ENCODE results near the gene HBG2. TPM values are rescaled to one million over a fixed set of nuclear protein-coding genes. Genes with fewer than 3 reads are reported as not detected.
"Not testable (repeated sequence)": the region's sequence is repeated elsewhere in the genome, so short reads cannot be mapped to it uniquely, and the experiment has no call there.

HBG2 gene
- total and polyA plus RNA-seq, 3 experiments from 2014 or later, result not detected

- no peaks in the 10 kb centered on the region for H3K4me1 Mint-ChIP-seq
- Histone ChIP-seq H3K9me3 (ENCODE audit: low read length) (no peaks in the 10 kb centered on the region), H3K36me3 (ENCODE audit: insufficient read depth, low read length) (no peaks in the 10 kb centered on the region), H3K27ac (ENCODE audit: low read depth, low read length) (no peak overlapping the region), H3K4me1 (ENCODE audit: insufficient read depth, low read length) (no peaks in the 10 kb centered on the region), H3K27me3 (ENCODE audit: insufficient read depth, low read length, poor library complexity, severe bottlenecking) (no peaks in the 10 kb centered on the region), H3K4me3 (ENCODE audit: low read length) (no peak overlapping the region)
- H3K27me3 Mint-ChIP-seq, result no peaks in the 10 kb centered on the region
- CTCF ChIA-PET, result no interaction called here
- POLR2A ChIA-PET, result no interaction called here
- H3K4me3 Mint-ChIP-seq, result no peak overlapping the region
- no peaks in the 10 kb centered on the region for H3K36me3 Mint-ChIP-seq
- H3K27ac Mint-ChIP-seq, result no peak overlapping the region
- H3K9me3 Mint-ChIP-seq, result peaks cover 0 to 3% (median 0%) of the 10 kb centered on the region in 5 donors
- no peak for DNase-seq
These were observed 11.3 kb upstream of the HBG2 start for GRCh38 chr11:5265832-5266231.

DNA sequence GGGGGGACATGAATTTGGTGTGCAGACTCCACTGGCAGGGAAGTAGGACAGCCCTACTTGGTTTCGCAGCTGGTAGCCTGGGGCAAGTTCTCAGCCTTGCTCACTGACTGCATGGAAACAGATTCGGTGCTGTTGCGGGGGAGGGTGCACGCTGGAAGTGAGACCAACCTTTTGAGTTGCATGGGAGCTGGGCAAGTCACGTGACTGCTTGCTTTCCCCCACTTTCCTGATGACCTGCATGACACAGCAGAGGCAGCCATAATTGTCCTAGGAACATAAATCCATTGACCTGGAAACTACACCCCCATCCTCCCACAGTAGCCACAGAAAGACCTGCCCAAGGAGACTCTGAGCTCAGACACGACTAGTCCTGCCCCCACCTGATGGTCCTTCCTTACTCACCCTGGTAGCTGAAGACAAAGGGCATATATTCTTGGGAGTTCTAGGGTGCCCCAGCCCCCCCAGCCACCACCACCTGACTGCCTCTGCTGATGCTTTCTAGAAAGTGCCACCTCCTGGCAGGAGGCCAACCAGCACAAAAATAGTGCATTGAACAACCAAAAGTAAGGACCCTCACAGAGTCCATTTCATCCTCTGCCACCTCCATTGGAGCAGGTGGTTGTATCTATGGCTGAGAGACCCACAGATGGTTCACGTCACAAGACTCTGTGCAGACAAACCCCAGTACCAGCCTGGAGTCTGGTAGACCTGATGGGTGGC is 4.1 kb upstream of the HBG2 start:
- Histone ChIP-seq H3K4me3 (ENCODE audit: low read length) (no peak overlapping the region), H3K36me3 (ENCODE audit: insufficient read depth, low read length) (no peaks in the 10 kb centered on the region), H3K27ac (ENCODE audit: low read depth, low read length) (no peak overlapping the region), H3K9me3 (ENCODE audit: low read length) (no peaks in the 10 kb centered on the region), H3K4me1 (ENCODE audit: insufficient read depth, low read length) (no peaks in the 10 kb centered on the region), H3K27me3 (ENCODE audit: insufficient read depth, low read length, poor library complexity, severe bottlenecking) (no peaks in the 10 kb centered on the region)
- ChIA-PET CTCF (no interaction called here), POLR2A (no interaction called here)
- Mint-ChIP-seq H3K36me3 (no peaks in the 10 kb centered on the region), H3K4me1 (no peaks in the 10 kb centered on the region), H3K9me3 (peaks cover 4 to 14% (median 9%) of the 10 kb centered on the region in 5 donors), H3K27ac (no peak overlapping the region), H3K27me3 (peaks cover 0 to 9% of the 10 kb centered on the region in 2 donors), H3K4me3 (no peak overlapping the region)
- DNase-seq, result no peak

GRCh38 chr11:5257296-5257695 is 2.7 kb upstream of the HBG2 start:
- H3K4me3 ChIP-seq (ENCODE audit: low read length), result no peak overlapping the region
- ChIA-PET POLR2A (no interaction called here), CTCF (no interaction called here)
- H3K27me3 ChIP-seq (ENCODE audit: insufficient read depth, low read length, poor library complexity, severe bottlenecking), result no peaks in the 10 kb centered on the region
- H3K36me3 ChIP-seq (ENCODE audit: insufficient read depth, low read length), result no peaks in the 10 kb centered on the region
- H3K27ac ChIP-seq (ENCODE audit: low read depth, low read length), result no peak overlapping the region
- H3K9me3 Mint-ChIP-seq, result peaks cover 4 to 14% (median 10%) of the 10 kb centered on the region in 5 donors
- H3K27me3 Mint-ChIP-seq, result peaks cover 0 to 10% of the 10 kb centered on the region in 2 donors
- no peak for DNase-seq
- H3K27ac Mint-ChIP-seq, result no peak overlapping the region
- no peaks in the 10 kb centered on the region for H3K9me3 ChIP-seq (ENCODE audit: low read length)
- no peaks in the 10 kb centered on the region for H3K4me1 ChIP-seq (ENCODE audit: insufficient read depth, low read length)
- no peaks in the 10 kb centered on the region for H3K4me1 Mint-ChIP-seq
- no peaks in the 10 kb centered on the region for H3K36me3 Mint-ChIP-seq
- no peak overlapping the region for H3K4me3 Mint-ChIP-seq

DNA sequence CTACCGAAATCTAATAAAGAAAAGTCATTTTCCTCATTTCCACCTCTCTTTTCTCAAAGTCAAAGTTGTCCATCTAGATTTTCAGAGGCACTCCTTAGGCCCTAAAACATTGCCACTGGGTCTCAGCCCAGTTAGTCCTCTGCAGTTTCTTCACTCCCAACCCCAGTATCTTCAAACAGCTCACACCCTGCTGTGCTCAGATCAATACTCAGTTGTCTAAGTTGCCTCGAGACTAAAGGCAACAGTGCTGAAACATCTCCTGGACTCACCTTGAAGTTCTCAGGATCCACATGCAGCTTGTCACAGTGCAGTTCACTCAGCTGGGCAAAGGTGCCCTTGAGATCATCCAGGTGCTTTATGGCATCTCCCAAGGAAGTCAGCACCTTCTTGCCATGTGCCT is 558 bp downstream of the HBG2 start:
- H3K9me3 Mint-ChIP-seq; H3K4me3 Mint-ChIP-seq; POLR2A ChIA-PET; H3K36me3 ChIP-seq (ENCODE audit: insufficient read depth, low read length); H3K4me3 ChIP-seq (ENCODE audit: low read length); H3K36me3 Mint-ChIP-seq; H3K27me3 ChIP-seq (ENCODE audit: insufficient read depth, low read length, poor library complexity, severe bottlenecking); H3K27ac Mint-ChIP-seq; CTCF ChIA-PET; H3K4me1 Mint-ChIP-seq; H3K4me1 ChIP-seq (ENCODE audit: insufficient read depth, low read length); DNase-seq; H3K27ac ChIP-seq (ENCODE audit: low read depth, low read length); H3K9me3 ChIP-seq (ENCODE audit: low read length): not testable (repeated sequence)
- H3K27me3 Mint-ChIP-seq, result peaks cover 0 to 11% of the 10 kb centered on the region in 2 donors

- H3K27ac Mint-ChIP-seq; H3K36me3 Mint-ChIP-seq; H3K9me3 Mint-ChIP-seq; POLR2A ChIA-PET; H3K36me3 ChIP-seq (ENCODE audit: insufficient read depth, low read length); H3K27me3 ChIP-seq (ENCODE audit: insufficient read depth, low read length, poor library complexity, severe bottlenecking); H3K4me1 Mint-ChIP-seq; H3K9me3 ChIP-seq (ENCODE audit: low read length); CTCF ChIA-PET; DNase-seq; H3K4me1 ChIP-seq (ENCODE audit: insufficient read depth, low read length); H3K4me3 Mint-ChIP-seq; H3K4me3 ChIP-seq (ENCODE audit: low read length): not testable (repeated sequence)
- peak overlapping the region; percentile 1 for H3K27ac ChIP-seq (ENCODE audit: low read depth, low read length)
- H3K27me3 Mint-ChIP-seq, result peaks cover 0 to 11% of the 10 kb centered on the region in 2 donors
These were observed 1.1 kb downstream of the HBG2 start for GRCh38 chr11:5253440-5253839.

GRCh38 chr11:5252919-5253265 is 1.7 kb downstream of the HBG2 start:
- no peaks in the 10 kb centered on the region for H3K9me3 ChIP-seq (ENCODE audit: low read length)
- no peak overlapping the region for H3K4me3 ChIP-seq (ENCODE audit: low read length)
- H3K36me3 Mint-ChIP-seq, result no peaks in the 10 kb centered on the region
- H3K4me3 Mint-ChIP-seq, result no peak overlapping the region
- H3K4me1 Mint-ChIP-seq, result no peaks in the 10 kb centered on the region
- H3K27me3 Mint-ChIP-seq, result peaks cover 0 to 11% of the 10 kb centered on the region in 2 donors
- H3K4me1 ChIP-seq (ENCODE audit: insufficient read depth, low read length), result no peaks in the 10 kb centered on the region
- POLR2A ChIA-PET, result no interaction called here
- no peaks in the 10 kb centered on the region for H3K27me3 ChIP-seq (ENCODE audit: insufficient read depth, low read length, poor library complexity, severe bottlenecking)
- peak overlapping the region in 1 of 8 donors; percentile 85 for H3K27ac Mint-ChIP-seq
- peak overlapping the region; percentile 54 for H3K27ac ChIP-seq (ENCODE audit: low read depth, low read length)
- DNase-seq, result no peak
- CTCF ChIA-PET, result no interaction called here
- no peaks in the 10 kb centered on the region for H3K36me3 ChIP-seq (ENCODE audit: insufficient read depth, low read length)
- peaks cover 0 to 3% (median 3%) of the 10 kb centered on the region in 5 donors for H3K9me3 Mint-ChIP-seq

DNA sequence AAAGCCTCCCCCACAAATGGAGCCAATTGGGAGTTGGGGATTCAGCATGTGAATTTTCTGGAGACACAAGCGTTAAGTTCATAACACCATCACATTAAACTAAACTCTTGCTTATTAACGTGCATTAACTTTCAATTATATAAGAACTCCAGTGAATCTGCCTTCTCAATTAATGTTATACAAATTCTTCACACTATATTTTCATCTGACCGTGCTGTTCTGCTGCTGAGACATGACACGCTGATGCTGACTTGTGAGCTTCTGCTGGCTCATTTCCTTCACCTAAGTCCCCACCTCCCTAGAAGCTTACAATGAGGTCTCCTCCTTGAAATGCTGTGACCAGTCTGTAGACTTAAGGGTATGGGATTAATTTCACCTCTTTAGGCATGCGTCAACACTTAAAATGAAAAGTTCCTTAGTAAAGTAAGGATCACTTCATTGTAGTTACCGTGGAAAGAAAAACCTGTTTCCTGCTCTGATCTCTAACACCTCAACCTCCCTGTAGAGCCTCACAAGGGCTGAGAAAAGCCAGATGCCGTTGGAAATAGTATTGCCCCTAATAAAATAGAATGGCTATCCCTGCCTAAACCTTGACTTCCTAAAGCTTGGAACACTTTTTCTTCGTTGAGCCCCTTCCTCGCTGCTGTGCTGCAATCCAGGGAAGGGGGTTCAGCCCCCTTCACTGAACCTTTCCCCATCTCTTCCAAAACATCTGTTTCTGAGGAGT is 2.2 kb downstream of the HBG2 start:
- Histone ChIP-seq H3K4me3 (ENCODE audit: low read length) (no peak overlapping the region), H3K4me1 (ENCODE audit: insufficient read depth, low read length) (no peaks in the 10 kb centered on the region), H3K36me3 (ENCODE audit: insufficient read depth, low read length) (no peaks in the 10 kb centered on the region), H3K27ac (ENCODE audit: low read depth, low read length) (peak overlapping the region; percentile 54), H3K27me3 (ENCODE audit: insufficient read depth, low read length, poor library complexity, severe bottlenecking) (no peaks in the 10 kb centered on the region), H3K9me3 (ENCODE audit: low read length) (no peaks in the 10 kb centered on the region)
- Mint-ChIP-seq H3K27me3 (peaks cover 0 to 11% of the 10 kb centered on the region in 2 donors), H3K36me3 (no peaks in the 10 kb centered on the region), H3K27ac (peak overlapping the region in 1 of 8 donors; percentile 85), H3K4me3 (no peak overlapping the region), H3K9me3 (peaks cover 0 to 3% (median 0%) of the 10 kb centered on the region in 5 donors), H3K4me1 (no peaks in the 10 kb centered on the region)
- CTCF ChIA-PET, result no interaction called here
- POLR2A ChIA-PET, result no interaction called here
- DNase-seq, result no peak

DNA sequence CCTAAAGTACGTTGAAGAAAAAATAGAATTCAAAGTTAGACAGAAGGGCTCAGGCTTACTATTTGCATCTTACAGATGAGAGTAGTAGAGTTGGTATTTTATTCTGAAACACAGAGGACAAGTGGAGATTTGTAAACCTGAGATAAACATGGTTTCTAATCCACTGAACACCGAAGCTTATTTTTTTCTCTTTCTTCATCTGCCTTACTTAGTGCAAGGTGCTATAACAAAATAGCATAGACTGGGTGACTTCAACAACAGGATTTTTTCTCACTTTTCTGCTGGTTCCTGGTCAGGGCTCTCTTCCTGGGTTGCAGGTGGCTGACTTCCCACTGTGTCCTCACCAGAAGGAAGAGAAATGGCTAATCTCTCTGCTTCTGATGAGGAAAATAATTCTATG is 2.8 kb downstream of the HBG2 start:
- CTCF ChIA-PET, result no interaction called here
- H3K4me1 ChIP-seq (ENCODE audit: insufficient read depth, low read length), result no peaks in the 10 kb centered on the region
- H3K27me3 ChIP-seq (ENCODE audit: insufficient read depth, low read length, poor library complexity, severe bottlenecking), result no peaks in the 10 kb centered on the region
- Mint-ChIP-seq H3K4me3 (no peak overlapping the region), H3K27me3 (peaks cover 0 to 11% of the 10 kb centered on the region in 2 donors), H3K36me3 (no peaks in the 10 kb centered on the region), H3K4me1 (no peaks in the 10 kb centered on the region), H3K27ac (no peak overlapping the region), H3K9me3 (peaks cover 0 to 3% (median 0%) of the 10 kb centered on the region in 5 donors)
- no peaks in the 10 kb centered on the region for H3K36me3 ChIP-seq (ENCODE audit: insufficient read depth, low read length)
- POLR2A ChIA-PET, result no interaction called here
- H3K27ac ChIP-seq (ENCODE audit: low read depth, low read length), result peak overlapping the region; percentile 54
- no peak for DNase-seq
- no peak overlapping the region for H3K4me3 ChIP-seq (ENCODE audit: low read length)
- no peaks in the 10 kb centered on the region for H3K9me3 ChIP-seq (ENCODE audit: low read length)
